ENCODE results near the gene PTGDR2.

PTGDR2 gene

DNA sequence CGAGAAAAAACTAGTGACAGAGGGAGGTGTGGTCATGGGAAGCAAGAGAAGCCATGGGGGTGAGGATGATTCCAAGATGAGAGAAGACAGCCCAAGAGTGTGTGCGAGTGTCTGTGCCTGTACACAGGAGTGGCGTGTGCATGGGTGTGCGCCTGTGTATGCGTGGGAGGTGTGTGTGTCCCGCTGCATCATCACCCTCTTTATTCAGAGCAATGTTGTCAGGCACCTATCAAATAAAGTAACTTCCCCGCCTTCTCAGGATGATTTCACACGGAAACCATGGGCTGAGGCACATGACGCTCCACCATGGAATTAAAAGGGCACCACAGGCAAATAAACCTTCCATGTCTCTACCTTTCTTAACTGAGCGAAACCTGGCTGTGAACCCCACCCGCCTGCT is 46.1 kb downstream of the PTGDR2 start:
- DNase-seq (ENCODE audit: low read depth) = no peak

GRCh38 chr11:60809249-60809648 is 46.5 kb downstream of the PTGDR2 start:
- DNase-seq (ENCODE audit: low read depth) = no peak

DNA sequence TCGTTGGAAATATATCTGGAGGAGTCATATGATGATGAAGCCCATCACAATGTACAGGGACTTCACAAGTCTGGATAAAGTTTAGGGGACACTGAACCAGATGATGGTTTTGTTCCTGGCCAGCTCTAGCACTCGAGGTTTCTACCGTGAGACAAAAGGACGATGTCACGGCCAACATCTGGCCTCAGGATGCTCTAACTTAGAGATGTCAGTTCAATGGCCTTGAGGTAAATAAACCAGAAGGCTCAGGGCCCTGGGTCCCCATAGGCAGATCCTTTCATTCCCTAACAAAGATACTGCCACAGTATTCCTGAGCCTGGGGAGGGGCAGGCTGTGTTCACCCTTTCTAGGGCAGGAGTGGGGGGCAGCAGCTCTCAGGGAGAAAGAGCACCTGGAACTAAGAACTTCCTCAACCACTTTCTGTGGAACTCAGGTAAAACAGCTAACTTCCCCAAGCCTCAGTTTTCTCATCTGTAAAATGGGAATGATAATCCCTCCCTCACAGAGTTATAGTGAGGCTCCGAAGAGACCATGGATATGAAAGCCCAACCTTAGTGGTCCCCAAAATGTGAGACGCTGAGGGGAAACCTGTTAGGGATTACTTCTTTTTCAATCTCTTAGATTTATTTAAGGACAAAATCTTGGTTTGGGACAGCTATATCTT is 52.3 kb downstream of the PTGDR2 start:
- no peak for DNase-seq (ENCODE audit: low read depth)

- no peak for DNase-seq (ENCODE audit: low read depth)
These were observed 54.6 kb downstream of the PTGDR2 start for GRCh38 chr11:60801194-60801593.

Data from fibroblast of gingiva (primary cell).